ENCODE measurements around the gene PRG2.
A peak's percentile ranks its signal among the peaks of the same experiment; 100 is the strongest.

Gene PRG2

GRCh38 chr11:57424792-57425564 is 34.5 kb upstream of the PRG2 start:
- Mint-ChIP-seq H3K27me3 (no peaks in the 10 kb centered on the region), H3K4me1 (peaks cover 49% of the 10 kb centered on the region)

GRCh38 chr11:57424137-57424791 is 33.8 kb upstream of the PRG2 start:
- Mint-ChIP-seq H3K9me3 (no peaks in the 10 kb centered on the region), H3K27me3 (no peaks in the 10 kb centered on the region), H3K4me1 (peaks cover 51% of the 10 kb centered on the region), H3K4me3 (peak overlapping the region; percentile 98), H3K36me3 (peaks cover 46% of the 10 kb centered on the region), H3K27ac (peak overlapping the region; percentile 97)

More at GRCh38 chr11:57424792-57425564, 34.5 kb upstream of the PRG2 start:
- Mint-ChIP-seq H3K36me3 (peaks cover 45% of the 10 kb centered on the region), H3K27ac (peak overlapping the region; percentile 97), H3K9me3 (no peaks in the 10 kb centered on the region), H3K4me3 (peak overlapping the region; percentile 98)

- H3K4me3 Mint-ChIP-seq = peak overlapping the region; percentile 98
- peaks cover 53% of the 10 kb centered on the region for H3K4me1 Mint-ChIP-seq
- no peaks in the 10 kb centered on the region for H3K9me3 Mint-ChIP-seq
- H3K27me3 Mint-ChIP-seq = no peaks in the 10 kb centered on the region
- peaks cover 51% of the 10 kb centered on the region for H3K36me3 Mint-ChIP-seq
- peak overlapping the region; percentile 73 for H3K27ac Mint-ChIP-seq
Observed at GRCh38 chr11:57422669-57423068, 32.2 kb upstream of the PRG2 start.

- H3K27ac Mint-ChIP-seq = no peak overlapping the region
- peaks cover 57% of the 10 kb centered on the region for H3K36me3 Mint-ChIP-seq
- H3K4me3 Mint-ChIP-seq = no peak overlapping the region
- peaks cover 46% of the 10 kb centered on the region for H3K4me1 Mint-ChIP-seq
- no peaks in the 10 kb centered on the region for H3K9me3 Mint-ChIP-seq
- no peaks in the 10 kb centered on the region for H3K27me3 Mint-ChIP-seq
Observed at GRCh38 chr11:57421805-57422204, 31.4 kb upstream of the PRG2 start.

GRCh38 chr11:57421066-57421465 is 30.6 kb upstream of the PRG2 start:
- H3K4me1 Mint-ChIP-seq = peaks cover 44% of the 10 kb centered on the region
- peaks cover 57% of the 10 kb centered on the region for H3K36me3 Mint-ChIP-seq
- no peaks in the 10 kb centered on the region for H3K27me3 Mint-ChIP-seq
- H3K27ac Mint-ChIP-seq = no peak overlapping the region
- no peak overlapping the region for H3K4me3 Mint-ChIP-seq
- no peaks in the 10 kb centered on the region for H3K9me3 Mint-ChIP-seq

GRCh38 chr11:57419146-57419545 is 28.7 kb upstream of the PRG2 start:
- no peaks in the 10 kb centered on the region for H3K9me3 Mint-ChIP-seq
- peaks cover 51% of the 10 kb centered on the region for H3K4me1 Mint-ChIP-seq
- no peak overlapping the region for H3K27ac Mint-ChIP-seq
- no peaks in the 10 kb centered on the region for H3K27me3 Mint-ChIP-seq
- no peak overlapping the region for H3K4me3 Mint-ChIP-seq
- peaks cover 54% of the 10 kb centered on the region for H3K36me3 Mint-ChIP-seq

GRCh38 chr11:57418131-57418530 is 27.7 kb upstream of the PRG2 start:
- H3K4me1 Mint-ChIP-seq = peaks cover 55% of the 10 kb centered on the region

GRCh38 chr11:57417056-57417455 is 26.6 kb upstream of the PRG2 start:
- Mint-ChIP-seq H3K9me3 (no peaks in the 10 kb centered on the region), H3K4me1 (peaks cover 49% of the 10 kb centered on the region), H3K27me3 (no peaks in the 10 kb centered on the region), H3K4me3 (no peak overlapping the region), H3K36me3 (peaks cover 51% of the 10 kb centered on the region), H3K27ac (no peak overlapping the region)

More at GRCh38 chr11:57418131-57418530, 27.7 kb upstream of the PRG2 start:
- peaks cover 58% of the 10 kb centered on the region for H3K36me3 Mint-ChIP-seq
- no peak overlapping the region for H3K27ac Mint-ChIP-seq
- H3K4me3 Mint-ChIP-seq = no peak overlapping the region
- no peaks in the 10 kb centered on the region for H3K9me3 Mint-ChIP-seq
- H3K27me3 Mint-ChIP-seq = no peaks in the 10 kb centered on the region

- Mint-ChIP-seq H3K36me3 (peaks cover 50% of the 10 kb centered on the region), H3K4me3 (no peak overlapping the region), H3K4me1 (peaks cover 43% of the 10 kb centered on the region), H3K9me3 (no peaks in the 10 kb centered on the region), H3K27me3 (no peaks in the 10 kb centered on the region), H3K27ac (no peak overlapping the region)
Observed at GRCh38 chr11:57416436-57416835, 26.0 kb upstream of the PRG2 start.

- Mint-ChIP-seq H3K4me3 (no peak overlapping the region), H3K27ac (no peak overlapping the region), H3K36me3 (peaks cover 44% of the 10 kb centered on the region), H3K9me3 (no peaks in the 10 kb centered on the region), H3K4me1 (peaks cover 43% of the 10 kb centered on the region), H3K27me3 (no peaks in the 10 kb centered on the region)
Observed at GRCh38 chr11:57414612-57415212, 24.3 kb upstream of the PRG2 start.

GRCh38 chr11:57413681-57414080 is 23.2 kb upstream of the PRG2 start:
- H3K4me1 Mint-ChIP-seq = peaks cover 41% of the 10 kb centered on the region

GRCh38 chr11:57410287-57410686 is 19.8 kb upstream of the PRG2 start:
- no peak overlapping the region for H3K27ac Mint-ChIP-seq
- peaks cover 64% of the 10 kb centered on the region for H3K4me1 Mint-ChIP-seq
- H3K4me3 Mint-ChIP-seq = no peak overlapping the region
- no peaks in the 10 kb centered on the region for H3K9me3 Mint-ChIP-seq
- no peaks in the 10 kb centered on the region for H3K27me3 Mint-ChIP-seq
- peaks cover 48% of the 10 kb centered on the region for H3K36me3 Mint-ChIP-seq

More at GRCh38 chr11:57413681-57414080, 23.2 kb upstream of the PRG2 start:
- Mint-ChIP-seq H3K27ac (no peak overlapping the region), H3K9me3 (no peaks in the 10 kb centered on the region), H3K27me3 (no peaks in the 10 kb centered on the region), H3K36me3 (peaks cover 39% of the 10 kb centered on the region), H3K4me3 (no peak overlapping the region)

- no peaks in the 10 kb centered on the region for H3K9me3 Mint-ChIP-seq
- no peak overlapping the region for H3K4me3 Mint-ChIP-seq
- H3K36me3 Mint-ChIP-seq = peaks cover 43% of the 10 kb centered on the region
- H3K27ac Mint-ChIP-seq = no peak overlapping the region
- no peaks in the 10 kb centered on the region for H3K27me3 Mint-ChIP-seq
- peaks cover 60% of the 10 kb centered on the region for H3K4me1 Mint-ChIP-seq
Observed at GRCh38 chr11:57409321-57410100, 19.1 kb upstream of the PRG2 start.

GRCh38 chr11:57408771-57409170 is 18.3 kb upstream of the PRG2 start:
- Mint-ChIP-seq H3K4me1 (peaks cover 56% of the 10 kb centered on the region), H3K27me3 (no peaks in the 10 kb centered on the region), H3K27ac (no peak overlapping the region)

GRCh38 chr11:57407941-57408475 is 17.6 kb upstream of the PRG2 start:
- H3K4me3 Mint-ChIP-seq = no peak overlapping the region
- peaks cover 51% of the 10 kb centered on the region for H3K4me1 Mint-ChIP-seq
- H3K36me3 Mint-ChIP-seq = peaks cover 35% of the 10 kb centered on the region
- no peaks in the 10 kb centered on the region for H3K9me3 Mint-ChIP-seq
- H3K27ac Mint-ChIP-seq = peak overlapping the region; percentile 72
- H3K27me3 Mint-ChIP-seq = no peaks in the 10 kb centered on the region

More at GRCh38 chr11:57408771-57409170, 18.3 kb upstream of the PRG2 start:
- no peak overlapping the region for H3K4me3 Mint-ChIP-seq
- no peaks in the 10 kb centered on the region for H3K9me3 Mint-ChIP-seq
- H3K36me3 Mint-ChIP-seq = peaks cover 41% of the 10 kb centered on the region

All from activated naive CD4-positive, alpha-beta T cell treated with anti-CD3 and anti-CD28 coated beads, Interleukin-2, amount 50 U/mL, for 24 hours (primary cell).